ENCODE results near the gene CPNE9. TPM values are rescaled to one million over a fixed set of nuclear protein-coding genes. Genes with fewer than 3 reads are reported as not detected.

The CPNE9 gene
- total RNA-seq, 2 donors from 2014 or later: 0.15 to 0.62 TPM

GRCh38 chr3:9754678-9755077, 51.0 kb downstream of the CPNE9 start:
- Mint-ChIP-seq H3K9me3 (no peaks in the 10 kb centered on the region), H3K4me3 (no peak overlapping the region), H3K4me1 (peaks cover 7% of the 10 kb centered on the region), H3K36me3 (ENCODE audit: low read depth) (peaks cover 56% of the 10 kb centered on the region), H3K27me3 (ENCODE audit: insufficient read depth) (no peaks in the 10 kb centered on the region), H3K27ac (no peak overlapping the region)
- no peaks in the 10 kb centered on the region for H3K9me3 ChIP-seq (ENCODE audit: control insufficient read depth, low read length)
- no peak for DNase-seq
- H3K27me3 ChIP-seq (ENCODE audit: control insufficient read depth, insufficient read depth, low read length, poor library complexity, severe bottlenecking): no peaks in the 10 kb centered on the region
- H3K4me3 ChIP-seq (ENCODE audit: low read length): no peak overlapping the region
- H3K4me1 ChIP-seq (ENCODE audit: control insufficient read depth, insufficient read depth, low read length): peaks cover 5% of the 10 kb centered on the region
- TF ChIP-seq, protein P1, sequence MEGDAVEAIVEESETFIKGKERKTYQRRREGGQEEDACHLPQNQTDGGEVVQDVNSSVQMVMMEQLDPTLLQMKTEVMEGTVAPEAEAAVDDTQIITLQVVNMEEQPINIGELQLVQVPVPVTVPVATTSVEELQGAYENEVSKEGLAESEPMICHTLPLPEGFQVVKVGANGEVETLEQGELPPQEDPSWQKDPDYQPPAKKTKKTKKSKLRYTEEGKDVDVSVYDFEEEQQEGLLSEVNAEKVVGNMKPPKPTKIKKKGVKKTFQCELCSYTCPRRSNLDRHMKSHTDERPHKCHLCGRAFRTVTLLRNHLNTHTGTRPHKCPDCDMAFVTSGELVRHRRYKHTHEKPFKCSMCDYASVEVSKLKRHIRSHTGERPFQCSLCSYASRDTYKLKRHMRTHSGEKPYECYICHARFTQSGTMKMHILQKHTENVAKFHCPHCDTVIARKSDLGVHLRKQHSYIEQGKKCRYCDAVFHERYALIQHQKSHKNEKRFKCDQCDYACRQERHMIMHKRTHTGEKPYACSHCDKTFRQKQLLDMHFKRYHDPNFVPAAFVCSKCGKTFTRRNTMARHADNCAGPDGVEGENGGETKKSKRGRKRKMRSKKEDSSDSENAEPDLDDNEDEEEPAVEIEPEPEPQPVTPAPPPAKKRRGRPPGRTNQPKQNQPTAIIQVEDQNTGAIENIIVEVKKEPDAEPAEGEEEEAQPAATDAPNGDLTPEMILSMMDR (conservative IDR thresholded peaks at IDR 0.05): no peak
- H3K9ac ChIP-seq (ENCODE audit: extremely low read depth, low read length, poor library complexity, severe bottlenecking): no peak overlapping the region
- no peak overlapping the region for H3K27ac ChIP-seq (ENCODE audit: low read depth, low read length)
- peaks cover 33% of the 10 kb centered on the region for H3K36me3 ChIP-seq (ENCODE audit: control insufficient read depth, insufficient read depth, low read length)
- WGBS, 2 experiments (ENCODE audit: insufficient coverage in 1 of 2, insufficient read length in 1 of 2): 90 to 96% methylated on average over 2 to 8 of the region's 8 CpGs

DNA sequence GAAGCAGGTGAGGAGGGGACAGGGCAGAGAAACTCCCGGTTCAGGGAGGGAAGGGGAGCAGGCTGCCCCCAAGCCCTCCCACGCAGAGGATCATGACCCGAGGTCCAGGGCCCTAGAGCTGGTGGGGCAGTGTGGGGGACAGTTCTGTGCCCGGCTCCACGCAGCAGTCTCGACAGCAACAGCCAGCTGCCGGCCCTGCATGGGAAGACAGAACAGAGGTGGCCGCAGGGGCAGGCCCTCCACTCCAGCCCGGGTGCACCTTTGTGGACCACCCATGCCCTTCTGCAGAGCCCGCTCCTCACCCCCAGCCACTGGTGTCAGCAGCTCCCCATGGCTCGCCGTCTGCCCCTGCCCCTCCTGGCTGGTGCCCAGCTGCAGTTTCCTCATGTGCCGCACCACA, 53.8 kb downstream of the CPNE9 start:
- peaks cover 56% of the 10 kb centered on the region for H3K36me3 Mint-ChIP-seq (ENCODE audit: low read depth)
- Histone ChIP-seq H3K4me1 (ENCODE audit: control insufficient read depth, insufficient read depth, low read length) (no peaks in the 10 kb centered on the region), H3K4me3 (ENCODE audit: low read length) (no peak overlapping the region), H3K27ac (ENCODE audit: low read depth, low read length) (no peak overlapping the region), H3K9me3 (ENCODE audit: control insufficient read depth, low read length) (no peaks in the 10 kb centered on the region), H3K36me3 (ENCODE audit: control insufficient read depth, insufficient read depth, low read length) (peaks cover 24% of the 10 kb centered on the region), H3K27me3 (ENCODE audit: control insufficient read depth, insufficient read depth, low read length, poor library complexity, severe bottlenecking) (no peaks in the 10 kb centered on the region), H3K9ac (ENCODE audit: extremely low read depth, low read length, poor library complexity, severe bottlenecking) (no peak overlapping the region)
- H3K27me3 Mint-ChIP-seq (ENCODE audit: insufficient read depth): no peaks in the 10 kb centered on the region
- no peak overlapping the region for H3K4me3 Mint-ChIP-seq
- DNase-seq: no peak
- TF ChIP-seq, protein P1 (conservative IDR thresholded peaks at IDR 0.05): no peak
- H3K4me1 Mint-ChIP-seq: no peaks in the 10 kb centered on the region
- 91 to 100% methylated on average over 1 to 13 of the region's 13 CpGs for WGBS, 2 experiments (ENCODE audit: insufficient coverage in 1 of 2, insufficient read length in 1 of 2)
- no peak overlapping the region for H3K27ac Mint-ChIP-seq
- no peaks in the 10 kb centered on the region for H3K9me3 Mint-ChIP-seq

DNA sequence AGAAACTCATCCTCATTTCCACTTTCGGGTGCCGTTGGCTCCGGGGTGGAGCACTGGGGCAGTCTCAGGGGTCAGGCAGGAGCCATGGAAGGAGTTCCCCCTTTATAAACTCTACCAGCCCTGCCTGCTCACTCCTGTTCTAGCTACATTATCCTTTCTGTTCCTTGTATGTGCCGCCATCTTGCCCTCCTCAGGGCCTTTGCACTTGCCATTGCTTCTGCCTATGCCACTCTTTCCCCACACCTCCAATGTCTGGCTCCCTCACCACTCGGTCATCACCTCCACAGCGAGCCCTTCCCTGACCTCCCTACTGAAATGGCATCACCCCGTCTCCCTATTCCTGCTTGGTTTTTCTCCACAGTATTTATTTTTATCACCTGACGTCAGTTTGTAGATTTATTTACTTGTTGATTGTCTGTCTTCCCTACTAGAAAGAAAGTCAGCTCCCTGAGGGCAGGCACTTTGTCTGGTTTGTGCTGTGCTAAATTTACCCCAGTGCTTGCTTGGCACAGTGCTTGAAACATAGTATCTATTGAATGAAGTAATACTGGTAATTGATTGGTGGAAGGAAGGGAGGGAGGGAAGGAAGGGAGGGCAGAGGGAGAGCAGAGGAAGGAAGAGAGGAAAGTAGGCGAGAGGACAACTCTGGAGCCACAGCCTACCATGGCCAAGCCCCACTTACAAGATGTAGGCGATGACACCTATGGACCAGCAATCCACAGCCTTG, 57.3 kb downstream of the CPNE9 start:
- H3K36me3 ChIP-seq (ENCODE audit: control insufficient read depth, insufficient read depth, low read length): peaks cover 30% of the 10 kb centered on the region
- H3K27ac ChIP-seq (ENCODE audit: low read depth, low read length): no peak overlapping the region
- Mint-ChIP-seq H3K4me1 (no peaks in the 10 kb centered on the region), H3K36me3 (ENCODE audit: low read depth) (peaks cover 39% of the 10 kb centered on the region), H3K4me3 (no peak overlapping the region), H3K27ac (no peak overlapping the region), H3K27me3 (ENCODE audit: insufficient read depth) (no peaks in the 10 kb centered on the region), H3K9me3 (no peaks in the 10 kb centered on the region)
- H3K9ac ChIP-seq (ENCODE audit: extremely low read depth, low read length, poor library complexity, severe bottlenecking): no peak overlapping the region
- DNase-seq: no peak
- TF ChIP-seq, protein P1 (conservative IDR thresholded peaks at IDR 0.05): no peak
- WGBS, 2 experiments (ENCODE audit: insufficient coverage in 1 of 2, insufficient read length in 1 of 2): 96 to 97% methylated on average over 6 to 10 of the region's 10 CpGs
- no peaks in the 10 kb centered on the region for H3K27me3 ChIP-seq (ENCODE audit: control insufficient read depth, insufficient read depth, low read length, poor library complexity, severe bottlenecking)
- no peak overlapping the region for H3K4me3 ChIP-seq (ENCODE audit: low read length)
- no peaks in the 10 kb centered on the region for H3K4me1 ChIP-seq (ENCODE audit: control insufficient read depth, insufficient read depth, low read length)
- H3K9me3 ChIP-seq (ENCODE audit: control insufficient read depth, low read length): no peaks in the 10 kb centered on the region
